ENCODE data around the gene TANGO2.

DNA sequence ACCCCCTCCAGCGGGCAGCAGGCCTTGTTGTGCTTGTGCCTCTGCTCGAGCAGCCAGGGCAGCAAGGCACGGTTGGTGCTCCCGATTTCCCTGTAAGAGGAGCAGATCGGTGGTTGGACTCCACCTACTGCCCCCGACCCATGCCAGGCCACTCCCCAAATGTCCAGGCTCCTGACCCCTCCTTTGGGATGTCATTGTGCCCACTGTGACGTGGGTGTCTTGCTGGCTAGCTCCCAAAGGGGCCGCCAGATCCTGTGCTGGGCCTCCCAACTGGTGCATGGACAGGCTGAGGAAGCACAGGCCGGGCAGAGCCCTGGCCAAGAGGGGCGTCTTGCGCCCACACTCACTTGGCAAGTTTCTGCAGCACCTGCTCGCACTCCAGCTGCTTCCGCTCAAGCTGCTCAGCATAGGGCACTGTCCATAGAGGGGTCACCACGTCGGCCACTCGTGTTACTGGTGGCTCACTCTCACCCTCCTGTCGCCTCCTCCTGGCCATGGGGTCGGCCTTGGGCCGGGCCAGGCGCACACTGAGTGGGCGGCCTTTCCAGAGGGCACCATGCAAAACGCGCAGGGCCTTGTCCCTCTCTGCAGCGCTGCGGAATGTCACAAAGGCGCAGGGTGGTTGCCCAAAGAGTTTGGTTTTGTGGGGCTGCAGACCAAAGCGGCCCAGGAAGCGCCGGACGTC lies 94.9 kb downstream of the TANGO2 start, which contains the start of gene RANBP1:
- TF ChIP-seq, protein P1, sequence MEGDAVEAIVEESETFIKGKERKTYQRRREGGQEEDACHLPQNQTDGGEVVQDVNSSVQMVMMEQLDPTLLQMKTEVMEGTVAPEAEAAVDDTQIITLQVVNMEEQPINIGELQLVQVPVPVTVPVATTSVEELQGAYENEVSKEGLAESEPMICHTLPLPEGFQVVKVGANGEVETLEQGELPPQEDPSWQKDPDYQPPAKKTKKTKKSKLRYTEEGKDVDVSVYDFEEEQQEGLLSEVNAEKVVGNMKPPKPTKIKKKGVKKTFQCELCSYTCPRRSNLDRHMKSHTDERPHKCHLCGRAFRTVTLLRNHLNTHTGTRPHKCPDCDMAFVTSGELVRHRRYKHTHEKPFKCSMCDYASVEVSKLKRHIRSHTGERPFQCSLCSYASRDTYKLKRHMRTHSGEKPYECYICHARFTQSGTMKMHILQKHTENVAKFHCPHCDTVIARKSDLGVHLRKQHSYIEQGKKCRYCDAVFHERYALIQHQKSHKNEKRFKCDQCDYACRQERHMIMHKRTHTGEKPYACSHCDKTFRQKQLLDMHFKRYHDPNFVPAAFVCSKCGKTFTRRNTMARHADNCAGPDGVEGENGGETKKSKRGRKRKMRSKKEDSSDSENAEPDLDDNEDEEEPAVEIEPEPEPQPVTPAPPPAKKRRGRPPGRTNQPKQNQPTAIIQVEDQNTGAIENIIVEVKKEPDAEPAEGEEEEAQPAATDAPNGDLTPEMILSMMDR (IDR thresholded peaks at IDR 0.05; ENCODE audit: low read length): no peak
- TF ChIP-seq EZH2 (IDR thresholded peaks at IDR 0.05; ENCODE audit: borderline replicate concordance, low read length): no peak
